ENCODE data around the gene ATP5PF.
"Not testable (repeated sequence)": the region's sequence is repeated elsewhere in the genome, so short reads cannot be mapped to it uniquely, and the experiment has no call there.

DNA sequence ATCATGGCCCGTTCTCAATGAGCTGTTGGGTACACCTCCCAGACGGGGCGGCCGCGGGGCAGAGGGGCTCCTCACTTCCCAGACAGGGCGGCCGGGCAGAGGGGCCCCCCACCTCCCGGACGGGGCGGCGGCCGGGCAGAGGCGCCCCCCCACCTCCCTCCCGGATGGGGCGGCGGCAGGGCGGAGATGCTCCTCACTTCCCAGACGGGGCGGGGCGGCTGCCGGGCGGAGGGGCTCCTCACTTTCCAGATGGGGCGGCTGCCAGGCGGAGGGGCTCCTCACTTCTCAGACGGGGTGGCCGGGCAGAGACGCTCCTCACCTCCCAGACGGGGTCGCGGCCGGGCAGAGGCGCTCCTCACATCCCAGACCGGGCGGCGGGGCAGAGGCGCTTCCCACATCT lies 39.2 kb downstream of the ATP5PF start:
- TF ChIP-seq, protein P1, sequence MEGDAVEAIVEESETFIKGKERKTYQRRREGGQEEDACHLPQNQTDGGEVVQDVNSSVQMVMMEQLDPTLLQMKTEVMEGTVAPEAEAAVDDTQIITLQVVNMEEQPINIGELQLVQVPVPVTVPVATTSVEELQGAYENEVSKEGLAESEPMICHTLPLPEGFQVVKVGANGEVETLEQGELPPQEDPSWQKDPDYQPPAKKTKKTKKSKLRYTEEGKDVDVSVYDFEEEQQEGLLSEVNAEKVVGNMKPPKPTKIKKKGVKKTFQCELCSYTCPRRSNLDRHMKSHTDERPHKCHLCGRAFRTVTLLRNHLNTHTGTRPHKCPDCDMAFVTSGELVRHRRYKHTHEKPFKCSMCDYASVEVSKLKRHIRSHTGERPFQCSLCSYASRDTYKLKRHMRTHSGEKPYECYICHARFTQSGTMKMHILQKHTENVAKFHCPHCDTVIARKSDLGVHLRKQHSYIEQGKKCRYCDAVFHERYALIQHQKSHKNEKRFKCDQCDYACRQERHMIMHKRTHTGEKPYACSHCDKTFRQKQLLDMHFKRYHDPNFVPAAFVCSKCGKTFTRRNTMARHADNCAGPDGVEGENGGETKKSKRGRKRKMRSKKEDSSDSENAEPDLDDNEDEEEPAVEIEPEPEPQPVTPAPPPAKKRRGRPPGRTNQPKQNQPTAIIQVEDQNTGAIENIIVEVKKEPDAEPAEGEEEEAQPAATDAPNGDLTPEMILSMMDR (IDR thresholded peaks at IDR 0.05; ENCODE audit: low read length): not testable (repeated sequence)
- not testable (repeated sequence) for TF ChIP-seq EZH2 (optimal IDR thresholded peaks at IDR 0.05; ENCODE audit: low read depth, low read length)
